Measurements from ENCODE around the gene PRKD2.
A peak's percentile ranks its signal among the peaks of the same experiment; 100 is the strongest.
"Not testable (repeated sequence)": the region's sequence is repeated elsewhere in the genome, so short reads cannot be mapped to it uniquely, and the experiment has no call there.

PRKD2 gene
- total RNA-seq: 104 to 139 (median 114) reads per million in 3 donors

DNA sequence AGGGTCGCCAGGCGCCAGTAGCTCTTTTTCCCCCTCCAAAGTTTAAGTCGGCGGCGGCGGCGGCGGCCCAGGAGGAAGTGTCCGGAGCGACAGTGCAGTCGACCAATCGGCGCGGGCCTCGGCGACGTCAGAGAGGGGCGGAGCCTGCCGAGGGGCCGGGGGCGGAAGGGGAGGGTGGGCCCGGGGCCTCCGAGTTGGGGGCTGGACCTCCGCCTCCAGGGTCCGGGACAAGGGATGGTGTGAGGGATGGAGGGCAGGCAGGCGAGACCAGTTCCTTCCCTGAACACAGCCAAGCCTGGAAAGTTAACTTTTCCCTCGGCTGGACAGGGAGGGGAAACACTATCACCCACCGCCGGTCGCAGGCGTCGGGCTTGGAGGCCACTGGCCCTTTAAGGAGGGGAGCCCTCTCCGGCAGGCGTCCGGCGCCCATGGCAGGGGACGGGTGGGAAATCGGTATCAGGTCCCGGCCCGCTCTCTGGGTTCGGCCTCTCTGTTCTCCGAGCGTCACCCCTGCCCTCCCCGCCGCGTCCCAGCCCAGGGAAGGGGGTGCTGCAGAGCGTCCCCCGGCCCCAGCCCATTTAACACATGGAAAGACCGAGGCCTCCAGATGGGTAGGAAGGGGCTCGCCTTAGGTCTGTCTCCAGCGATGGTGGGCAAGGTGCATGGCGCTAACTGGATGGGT, at the start of gene PRKD2:
TSS of gene PRKD2 (minus strand) at position 81 of the 682 bp plus-strand sequence. CDS start 744 bp downstream, outside the sequence.
- H3K4me3 ChIP-seq (ENCODE audit: insufficient read depth, low read depth, low read length, poor library complexity, severe bottlenecking): peak within 1 kb of the TSS; percentile 87
- H3K4me1 ChIP-seq (ENCODE audit: control insufficient read depth, insufficient read depth, low read length, poor library complexity, severe bottlenecking): peaks cover 40% of the 10 kb centered on the region
- H3K27me3 ChIP-seq (replicated peaks; ENCODE audit: control insufficient read depth, insufficient read depth, low read length, poor library complexity, severe bottlenecking): no peaks in the 10 kb centered on the region
- no peaks in the 10 kb centered on the region for H3K9me3 ChIP-seq (ENCODE audit: control insufficient read depth, low read length)
- H3K36me3 ChIP-seq (ENCODE audit: control insufficient read depth, insufficient read depth, low read length): peaks cover 15% of the 10 kb centered on the region
- peak; percentile 63 to 80 (median 76) for DNase-seq
- H3K27ac ChIP-seq (ENCODE audit: insufficient read depth, low read length, poor library complexity, severe bottlenecking): peak within 1 kb of the TSS; percentile 89

DNA sequence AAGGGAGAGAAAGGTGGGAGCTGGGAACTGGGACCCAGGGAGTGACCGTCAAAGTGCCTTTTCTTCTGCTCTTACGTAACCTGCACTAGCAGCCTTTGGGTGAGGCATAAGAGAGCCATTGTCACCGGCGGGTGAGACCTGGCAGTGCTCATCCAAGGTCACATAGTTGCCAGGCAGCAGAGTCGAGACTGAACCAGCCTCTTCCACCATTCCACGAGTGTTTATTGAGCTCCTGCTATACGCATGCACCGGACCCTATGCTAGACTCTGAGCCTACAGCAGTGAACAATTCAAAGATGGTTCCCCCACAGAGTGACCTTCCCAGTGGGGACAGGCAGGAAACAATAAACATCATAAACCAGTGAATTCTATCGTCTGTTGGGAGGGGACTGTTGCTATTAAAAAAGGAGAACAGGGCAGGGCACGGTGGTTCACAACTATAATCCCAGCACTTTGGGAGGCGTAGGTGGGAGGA, 47.9 kb upstream of the PRKD2 start:
- Histone ChIP-seq H3K27me3 (replicated peaks; ENCODE audit: control insufficient read depth, insufficient read depth, low read length, poor library complexity, severe bottlenecking) (no peaks in the 10 kb centered on the region), H3K27ac (ENCODE audit: insufficient read depth, low read length, poor library complexity, severe bottlenecking) (no peak overlapping the region), H3K9me3 (ENCODE audit: control insufficient read depth, low read length) (no peaks in the 10 kb centered on the region), H3K36me3 (ENCODE audit: control insufficient read depth, insufficient read depth, low read length) (no peaks in the 10 kb centered on the region), H3K4me3 (ENCODE audit: insufficient read depth, low read depth, low read length, poor library complexity, severe bottlenecking) (no peak overlapping the region), H3K4me1 (ENCODE audit: control insufficient read depth, insufficient read depth, low read length, poor library complexity, severe bottlenecking) (no peaks in the 10 kb centered on the region)
- DNase-seq: no peak

DNA sequence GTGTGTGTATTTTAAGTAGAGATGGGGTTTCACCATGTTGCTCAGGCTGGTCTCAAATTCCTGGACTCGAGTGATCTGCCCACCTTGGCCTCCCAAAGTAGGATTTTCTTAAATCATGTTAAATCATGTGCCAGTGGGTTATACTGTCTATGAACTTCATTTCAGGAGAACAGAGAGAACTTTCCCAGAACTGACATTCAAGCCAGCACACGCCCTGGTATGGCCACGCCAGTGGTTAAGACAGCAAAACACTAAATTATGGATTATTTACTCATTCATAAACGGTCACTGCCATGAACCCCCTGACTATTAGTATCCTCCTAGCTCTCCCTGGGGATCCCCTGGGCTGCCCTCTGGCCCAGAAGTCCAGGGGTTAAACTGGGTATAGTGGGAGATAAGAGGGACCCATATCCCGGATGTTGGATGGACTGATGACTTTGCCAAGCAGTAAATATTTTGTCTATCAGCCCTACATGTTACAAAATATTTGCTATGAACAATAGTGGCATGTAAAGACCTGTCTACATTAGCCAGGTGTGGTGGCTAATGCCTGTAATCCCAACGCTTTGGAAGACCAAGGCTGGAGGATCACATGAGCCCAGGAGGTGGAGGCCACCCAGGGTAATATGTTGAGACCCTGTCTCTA, 45.5 kb upstream of the PRKD2 start:
- DNase-seq: no peak
- H3K27me3 ChIP-seq (replicated peaks; ENCODE audit: control insufficient read depth, insufficient read depth, low read length, poor library complexity, severe bottlenecking): no peaks in the 10 kb centered on the region
- H3K27ac ChIP-seq (ENCODE audit: insufficient read depth, low read length, poor library complexity, severe bottlenecking): no peak overlapping the region
- H3K36me3 ChIP-seq (ENCODE audit: control insufficient read depth, insufficient read depth, low read length): no peaks in the 10 kb centered on the region
- no peaks in the 10 kb centered on the region for H3K4me1 ChIP-seq (ENCODE audit: control insufficient read depth, insufficient read depth, low read length, poor library complexity, severe bottlenecking)
- no peaks in the 10 kb centered on the region for H3K9me3 ChIP-seq (ENCODE audit: control insufficient read depth, low read length)
- H3K4me3 ChIP-seq (ENCODE audit: insufficient read depth, low read depth, low read length, poor library complexity, severe bottlenecking): no peak overlapping the region

DNA sequence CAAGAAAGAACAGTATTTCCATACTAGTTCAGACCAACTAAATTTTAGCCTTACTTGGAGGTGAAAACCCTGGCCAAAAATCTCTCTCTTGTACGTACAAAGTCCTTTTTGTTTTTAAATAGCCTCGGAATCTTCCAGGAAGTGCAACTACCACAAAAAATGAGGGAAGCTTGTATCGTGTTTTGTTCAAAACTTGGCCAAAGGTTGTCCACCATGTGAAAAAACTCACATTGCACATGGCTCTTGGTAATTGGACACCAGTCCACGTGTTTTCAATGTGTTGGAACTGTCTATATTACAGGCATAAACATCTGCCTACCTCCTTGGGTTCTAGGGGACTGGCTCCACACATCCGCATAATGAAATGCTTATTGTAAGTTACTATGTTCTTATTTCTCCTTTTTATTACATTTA, 44.5 kb upstream of the PRKD2 start:
- Histone ChIP-seq H3K36me3 (ENCODE audit: control insufficient read depth, insufficient read depth, low read length) (peaks cover 4% of the 10 kb centered on the region), H3K27ac (ENCODE audit: insufficient read depth, low read length, poor library complexity, severe bottlenecking) (no peak overlapping the region), H3K27me3 (replicated peaks; ENCODE audit: control insufficient read depth, insufficient read depth, low read length, poor library complexity, severe bottlenecking) (no peaks in the 10 kb centered on the region), H3K9me3 (ENCODE audit: control insufficient read depth, low read length) (no peaks in the 10 kb centered on the region), H3K4me1 (ENCODE audit: control insufficient read depth, insufficient read depth, low read length, poor library complexity, severe bottlenecking) (peaks cover 2% of the 10 kb centered on the region), H3K4me3 (ENCODE audit: insufficient read depth, low read depth, low read length, poor library complexity, severe bottlenecking) (no peak overlapping the region)
- DNase-seq: no peak

DNA sequence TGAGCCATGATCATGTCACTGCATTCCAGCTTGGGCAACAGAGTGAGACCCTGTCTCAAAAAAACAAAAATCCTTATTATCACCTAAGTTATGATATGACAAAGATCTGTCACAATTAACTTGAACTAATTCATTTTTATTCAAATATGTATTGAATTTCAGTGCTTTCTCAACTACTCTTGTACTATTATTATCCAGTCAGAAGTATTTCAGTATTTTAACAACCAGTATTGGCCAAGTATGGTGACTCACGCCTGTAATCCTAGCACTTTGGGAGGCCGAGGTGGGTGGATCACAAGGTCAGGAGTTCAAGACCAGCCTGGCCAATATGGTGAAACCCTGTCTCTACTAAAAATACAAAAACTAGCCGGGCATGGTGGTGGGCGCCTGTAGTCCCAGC, 44.0 kb upstream of the PRKD2 start:
- H3K27me3 ChIP-seq (replicated peaks; ENCODE audit: control insufficient read depth, insufficient read depth, low read length, poor library complexity, severe bottlenecking); H3K36me3 ChIP-seq (ENCODE audit: control insufficient read depth, insufficient read depth, low read length); H3K4me1 ChIP-seq (ENCODE audit: control insufficient read depth, insufficient read depth, low read length, poor library complexity, severe bottlenecking); H3K27ac ChIP-seq (ENCODE audit: insufficient read depth, low read length, poor library complexity, severe bottlenecking); H3K9me3 ChIP-seq (ENCODE audit: control insufficient read depth, low read length); DNase-seq; H3K4me3 ChIP-seq (ENCODE audit: insufficient read depth, low read depth, low read length, poor library complexity, severe bottlenecking): not testable (repeated sequence)

DNA sequence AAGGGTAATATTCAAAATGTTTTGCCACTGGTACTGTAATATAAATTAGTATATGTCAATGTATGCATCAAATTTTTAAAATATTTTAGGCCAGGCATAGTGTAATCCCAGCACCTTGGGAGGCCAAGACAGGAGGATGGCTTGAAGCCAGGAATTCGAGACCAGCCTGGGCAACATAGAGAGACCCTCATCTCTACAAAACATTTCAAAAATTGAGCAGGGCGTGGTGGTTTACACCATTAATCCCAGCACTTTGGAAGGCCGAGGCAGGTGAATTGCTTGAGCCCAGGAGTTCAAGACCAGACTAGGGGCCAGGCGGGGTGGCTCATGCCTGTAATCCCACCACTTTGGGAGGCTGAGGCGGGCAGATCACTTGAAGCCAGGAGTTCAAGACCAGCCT, 43.4 kb upstream of the PRKD2 start:
- H3K27ac ChIP-seq (ENCODE audit: insufficient read depth, low read length, poor library complexity, severe bottlenecking): no peak overlapping the region
- DNase-seq: no peak
- H3K4me3 ChIP-seq (ENCODE audit: insufficient read depth, low read depth, low read length, poor library complexity, severe bottlenecking): no peak overlapping the region
- no peaks in the 10 kb centered on the region for H3K9me3 ChIP-seq (ENCODE audit: control insufficient read depth, low read length)
- peaks cover 6% of the 10 kb centered on the region for H3K36me3 ChIP-seq (ENCODE audit: control insufficient read depth, insufficient read depth, low read length)
- peaks cover 2% of the 10 kb centered on the region for H3K4me1 ChIP-seq (ENCODE audit: control insufficient read depth, insufficient read depth, low read length, poor library complexity, severe bottlenecking)
- H3K27me3 ChIP-seq (replicated peaks; ENCODE audit: control insufficient read depth, insufficient read depth, low read length, poor library complexity, severe bottlenecking): no peaks in the 10 kb centered on the region

DNA sequence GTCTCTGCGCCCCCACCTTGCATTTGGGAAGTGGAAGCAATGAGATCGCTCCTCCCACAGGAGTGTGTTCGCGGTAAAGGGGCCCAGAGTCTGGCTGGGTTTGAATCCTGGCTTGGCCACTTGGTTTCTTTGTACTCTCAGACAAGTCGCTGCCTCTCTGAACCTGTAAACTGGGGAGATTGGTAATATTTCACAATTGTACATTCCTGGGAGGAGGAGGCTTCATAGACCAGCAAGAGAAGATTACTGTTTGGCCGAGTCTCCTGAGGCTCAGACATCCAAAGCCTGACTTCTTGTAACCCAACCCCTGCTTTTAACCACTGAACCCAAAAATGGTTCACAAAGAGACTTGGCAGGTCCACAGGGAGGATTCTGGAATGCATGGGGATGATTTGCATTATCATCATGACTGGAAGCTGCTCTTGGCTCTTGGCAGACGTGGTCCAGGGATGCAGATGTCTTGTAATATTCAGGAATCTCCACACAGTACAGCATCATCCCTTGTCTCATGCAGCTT, 43.0 kb upstream of the PRKD2 start:
- no peak for DNase-seq
- no peak overlapping the region for H3K4me3 ChIP-seq (ENCODE audit: insufficient read depth, low read depth, low read length, poor library complexity, severe bottlenecking)
- H3K27ac ChIP-seq (ENCODE audit: insufficient read depth, low read length, poor library complexity, severe bottlenecking): no peak overlapping the region
- H3K27me3 ChIP-seq (replicated peaks; ENCODE audit: control insufficient read depth, insufficient read depth, low read length, poor library complexity, severe bottlenecking): no peaks in the 10 kb centered on the region
- H3K9me3 ChIP-seq (ENCODE audit: control insufficient read depth, low read length): no peaks in the 10 kb centered on the region
- H3K4me1 ChIP-seq (ENCODE audit: control insufficient read depth, insufficient read depth, low read length, poor library complexity, severe bottlenecking): peaks cover 2% of the 10 kb centered on the region
- H3K36me3 ChIP-seq (ENCODE audit: control insufficient read depth, insufficient read depth, low read length): peaks cover 6% of the 10 kb centered on the region

DNA sequence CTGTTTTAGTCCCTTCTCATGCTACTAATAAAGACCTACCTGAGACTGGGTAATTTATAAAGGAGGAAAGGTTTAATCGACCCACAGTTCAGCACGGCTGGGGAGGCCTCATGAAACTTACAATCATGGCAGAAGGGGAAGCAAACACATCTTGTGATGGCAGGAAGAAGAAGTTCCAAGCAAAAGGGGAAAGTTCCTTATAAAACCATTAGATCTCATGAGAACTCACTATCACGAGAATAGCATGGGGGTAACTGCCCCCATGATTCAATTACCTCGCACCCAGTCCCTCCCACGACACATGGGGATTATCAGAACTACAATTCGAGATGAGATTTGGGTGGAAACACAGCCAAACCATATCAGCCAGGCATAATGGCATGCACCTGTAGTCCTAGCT, 42.3 kb upstream of the PRKD2 start:
- H3K27me3 ChIP-seq (replicated peaks; ENCODE audit: control insufficient read depth, insufficient read depth, low read length, poor library complexity, severe bottlenecking): no peaks in the 10 kb centered on the region
- peaks cover 2% of the 10 kb centered on the region for H3K4me1 ChIP-seq (ENCODE audit: control insufficient read depth, insufficient read depth, low read length, poor library complexity, severe bottlenecking)
- DNase-seq: no peak
- H3K27ac ChIP-seq (ENCODE audit: insufficient read depth, low read length, poor library complexity, severe bottlenecking): no peak overlapping the region
- H3K9me3 ChIP-seq (ENCODE audit: control insufficient read depth, low read length): no peaks in the 10 kb centered on the region
- peaks cover 6% of the 10 kb centered on the region for H3K36me3 ChIP-seq (ENCODE audit: control insufficient read depth, insufficient read depth, low read length)
- no peak overlapping the region for H3K4me3 ChIP-seq (ENCODE audit: insufficient read depth, low read depth, low read length, poor library complexity, severe bottlenecking)

DNA sequence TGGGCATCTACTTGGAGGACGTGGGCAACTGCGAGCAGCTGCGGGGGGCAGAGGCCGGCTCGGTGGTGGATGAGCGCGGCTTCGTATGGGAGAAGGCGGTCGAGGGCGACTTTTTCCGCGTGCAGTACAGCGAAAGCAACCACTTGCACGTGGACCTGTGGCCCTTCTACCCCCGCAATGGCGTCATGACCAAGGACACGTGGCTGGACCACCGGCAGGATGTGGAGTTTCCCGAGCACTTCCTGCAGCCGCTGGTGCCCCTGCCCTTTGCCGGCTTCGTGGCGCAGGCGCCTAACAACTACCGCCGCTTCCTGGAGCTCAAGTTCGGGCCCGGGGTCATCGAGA, 39.6 kb upstream of the PRKD2 start:
- Histone ChIP-seq H3K4me3 (ENCODE audit: insufficient read depth, low read depth, low read length, poor library complexity, severe bottlenecking) (no peak overlapping the region), H3K27ac (ENCODE audit: insufficient read depth, low read length, poor library complexity, severe bottlenecking) (no peak overlapping the region), H3K4me1 (ENCODE audit: control insufficient read depth, insufficient read depth, low read length, poor library complexity, severe bottlenecking) (peaks cover 2% of the 10 kb centered on the region), H3K27me3 (replicated peaks; ENCODE audit: control insufficient read depth, insufficient read depth, low read length, poor library complexity, severe bottlenecking) (no peaks in the 10 kb centered on the region), H3K9me3 (ENCODE audit: control insufficient read depth, low read length) (no peaks in the 10 kb centered on the region), H3K36me3 (ENCODE audit: control insufficient read depth, insufficient read depth, low read length) (peaks cover 6% of the 10 kb centered on the region)
- DNase-seq: no peak

DNA sequence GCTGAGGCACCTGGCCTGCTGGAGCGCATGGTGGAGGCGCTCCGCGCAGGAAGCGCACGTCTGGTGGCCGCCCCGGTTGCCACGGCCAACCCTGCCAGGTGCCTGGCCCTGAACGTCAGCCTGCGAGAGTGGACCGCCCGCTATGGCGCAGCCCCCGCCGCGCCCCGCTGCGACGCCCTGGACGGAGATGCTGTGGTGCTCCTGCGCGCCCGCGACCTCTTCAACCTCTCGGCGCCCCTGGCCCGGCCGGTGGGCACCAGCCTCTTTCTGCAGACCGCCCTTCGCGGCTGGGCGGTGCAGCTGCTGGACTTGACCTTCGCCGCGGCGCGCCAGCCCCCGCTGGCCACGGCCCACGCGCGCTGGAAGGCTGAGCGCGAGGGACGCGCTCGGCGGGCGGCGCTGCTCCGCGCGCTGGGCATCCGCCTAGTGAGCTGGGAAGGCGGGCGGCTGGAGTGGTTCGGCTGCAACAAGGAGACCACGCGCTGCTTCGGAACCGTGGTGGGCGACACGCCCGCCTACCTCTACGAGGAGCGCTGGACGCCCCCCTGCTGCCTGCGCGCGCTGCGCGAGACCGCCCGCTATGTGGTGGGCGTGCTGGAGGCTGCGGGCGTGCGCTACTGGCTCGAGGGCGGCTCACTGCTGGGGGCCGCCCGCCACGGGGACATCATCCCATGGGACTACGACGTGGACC, 39.1 kb upstream of the PRKD2 start:
- Histone ChIP-seq H3K27me3 (replicated peaks; ENCODE audit: control insufficient read depth, insufficient read depth, low read length, poor library complexity, severe bottlenecking) (no peaks in the 10 kb centered on the region), H3K4me3 (ENCODE audit: insufficient read depth, low read depth, low read length, poor library complexity, severe bottlenecking) (no peak overlapping the region), H3K27ac (ENCODE audit: insufficient read depth, low read length, poor library complexity, severe bottlenecking) (no peak overlapping the region), H3K36me3 (ENCODE audit: control insufficient read depth, insufficient read depth, low read length) (peaks cover 6% of the 10 kb centered on the region), H3K9me3 (ENCODE audit: control insufficient read depth, low read length) (no peaks in the 10 kb centered on the region), H3K4me1 (ENCODE audit: control insufficient read depth, insufficient read depth, low read length, poor library complexity, severe bottlenecking) (peaks cover 2% of the 10 kb centered on the region)
- DNase-seq: no peak

Measured in effector memory CD4-positive, alpha-beta T cell (primary cell).